Renal pelvis (tissue), 4 donors: ENCODE results near the gene SHCBP1L. TPM values are rescaled to one million over a fixed set of nuclear protein-coding genes. Genes with fewer than 3 reads are reported as not detected.

Experiments used
- DNase-seq: peaks from one replicate; pipeline ENCODE4 v3.0.0-alpha.2; 2013
- polyA plus RNA-seq, 3 donors: library from polyadenylated mRNA; unstranded; fragments of 120-200 nt; gene quantifications; one replicate each; pipeline ENCODE4 v1.2.1, GENCODE V29; 2013; ENCODE audit not compliant: insufficient read length in 3 of 3

Gene SHCBP1L
- polyA plus RNA-seq, 3 donors, result 0.31 to 0.43 (median 0.31) TPM

- no peak for DNase-seq
Measured at GRCh38 chr1:182897696-182898095, 55.3 kb downstream of the SHCBP1L start.

DNA sequence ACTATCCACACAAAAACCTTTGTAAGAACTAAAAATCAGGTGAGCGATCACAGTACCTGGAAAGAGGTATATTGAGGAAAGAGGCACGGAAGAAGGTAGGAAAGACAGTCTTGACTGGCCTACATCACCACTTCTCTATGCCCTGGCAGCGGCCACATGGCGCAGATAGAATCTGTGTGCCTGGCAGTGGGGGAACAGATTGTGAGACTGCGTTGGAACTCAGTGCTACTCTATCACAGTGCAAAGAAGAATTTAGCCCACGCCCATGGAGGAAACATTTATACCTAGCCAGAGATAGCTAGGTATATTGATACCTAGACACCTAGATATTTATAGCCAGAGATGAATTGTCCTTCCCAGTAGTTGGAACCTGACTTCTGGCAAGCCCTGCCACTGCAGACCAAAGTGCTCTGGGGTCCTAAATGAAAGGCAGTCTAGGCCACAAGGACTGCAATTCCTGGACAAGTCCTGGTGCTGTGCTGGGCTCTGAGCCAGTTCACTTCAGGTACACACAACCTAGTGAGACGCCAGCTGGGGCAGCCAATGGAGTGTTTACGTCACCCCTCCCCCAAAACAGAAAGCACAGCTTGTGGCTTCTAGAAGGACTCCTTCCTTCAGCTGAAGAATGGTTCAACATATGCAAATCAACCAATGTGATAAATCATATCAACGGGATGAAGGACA lies 61.9 kb downstream of the SHCBP1L start:
- no peak for DNase-seq

DNA sequence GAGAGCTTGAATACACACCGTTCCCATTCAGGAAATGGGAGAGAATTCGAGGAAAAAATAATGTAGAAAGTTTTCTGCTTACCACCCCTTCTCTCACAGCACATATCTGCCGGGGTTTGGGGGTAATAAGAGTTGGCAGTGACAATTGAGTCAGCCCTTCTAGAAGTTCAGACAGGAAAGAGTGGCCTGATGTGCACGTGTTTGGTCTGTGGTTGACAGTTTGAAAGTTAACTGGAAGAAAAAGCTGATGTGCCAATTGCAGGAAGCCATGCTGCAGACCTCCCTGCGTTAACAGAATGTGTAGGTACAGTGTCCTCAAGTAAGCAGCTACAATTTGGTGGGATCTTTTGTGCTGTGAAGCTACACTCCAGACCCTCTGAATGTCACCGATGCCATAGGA lies 63.0 kb downstream of the SHCBP1L start:
- DNase-seq, result no peak

DNA sequence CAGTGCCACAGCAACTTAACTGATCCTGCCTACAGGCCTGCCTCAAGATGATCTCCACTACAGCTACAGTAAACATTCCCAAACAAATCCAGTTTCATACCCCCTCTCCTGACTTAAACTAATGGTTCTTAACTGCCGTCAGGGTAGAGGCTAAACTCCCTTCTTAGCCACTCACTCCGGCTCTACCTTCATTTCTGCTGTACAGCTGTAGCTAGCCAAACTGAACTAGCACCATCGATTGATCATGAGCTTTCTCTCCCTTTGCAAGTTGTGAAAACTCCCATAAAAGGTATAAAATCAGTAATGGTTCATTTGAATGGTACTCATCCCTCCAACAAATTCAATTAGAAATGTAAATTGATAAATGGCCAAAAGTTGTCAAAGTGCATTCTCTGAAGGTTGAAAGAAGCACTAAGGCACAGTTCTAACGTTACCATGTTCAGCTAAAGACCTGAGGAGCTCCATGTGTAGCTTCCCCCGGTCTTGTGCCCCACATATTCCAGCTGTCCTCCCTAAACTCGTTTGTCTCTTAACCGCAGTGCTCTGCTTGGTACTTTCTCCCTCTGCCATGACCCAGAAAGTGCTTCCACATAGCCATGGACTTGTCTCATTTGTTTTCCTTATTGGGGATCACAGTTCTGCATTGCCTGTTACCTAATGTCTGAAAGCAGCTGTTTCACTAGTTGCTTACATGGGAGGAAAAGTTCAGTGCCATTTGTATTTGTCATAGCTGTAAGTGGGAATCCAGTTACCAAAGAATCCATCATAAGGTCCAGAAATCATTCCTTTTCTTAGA lies 64.0 kb downstream of the SHCBP1L start:
- DNase-seq, result no peak

DNA sequence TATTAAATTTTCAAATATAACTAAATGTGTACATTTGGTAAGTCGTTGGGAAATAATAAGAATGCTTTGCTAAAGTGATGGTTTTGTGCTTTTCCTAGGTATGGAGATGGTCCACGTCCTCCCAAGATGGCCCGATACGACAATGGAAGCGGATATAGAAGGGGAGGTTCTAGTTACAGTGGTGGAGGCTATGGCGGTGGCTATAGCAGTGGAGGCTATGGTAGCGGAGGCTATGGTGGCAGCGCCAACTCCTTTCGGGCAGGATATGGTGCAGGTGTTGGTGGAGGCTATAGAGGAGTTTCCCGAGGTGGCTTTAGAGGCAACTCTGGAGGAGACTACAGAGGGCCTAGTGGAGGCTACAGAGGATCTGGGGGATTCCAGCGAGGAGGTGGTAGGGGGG lies 66.0 kb downstream of the SHCBP1L start:
- DNase-seq, result no peak

DNA sequence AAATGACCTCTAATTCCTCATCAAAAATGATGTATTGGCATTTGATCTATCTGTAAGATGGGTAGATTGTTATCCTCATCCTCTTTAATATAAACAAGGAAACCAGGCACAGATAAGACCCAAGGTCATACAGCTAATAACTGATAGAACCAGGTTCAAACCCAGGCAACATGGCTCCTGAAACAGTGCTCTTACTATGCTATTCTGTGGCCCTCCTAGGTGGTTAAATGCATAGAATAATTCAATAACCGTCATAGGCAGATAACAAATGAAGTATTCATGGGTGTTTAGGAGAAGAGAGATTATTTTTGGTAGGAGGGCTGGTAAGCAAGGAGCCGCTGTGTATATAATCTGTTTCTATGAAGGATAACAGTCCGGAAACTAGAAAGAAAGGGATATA lies 67.4 kb downstream of the SHCBP1L start:
- DNase-seq, result no peak

DNA sequence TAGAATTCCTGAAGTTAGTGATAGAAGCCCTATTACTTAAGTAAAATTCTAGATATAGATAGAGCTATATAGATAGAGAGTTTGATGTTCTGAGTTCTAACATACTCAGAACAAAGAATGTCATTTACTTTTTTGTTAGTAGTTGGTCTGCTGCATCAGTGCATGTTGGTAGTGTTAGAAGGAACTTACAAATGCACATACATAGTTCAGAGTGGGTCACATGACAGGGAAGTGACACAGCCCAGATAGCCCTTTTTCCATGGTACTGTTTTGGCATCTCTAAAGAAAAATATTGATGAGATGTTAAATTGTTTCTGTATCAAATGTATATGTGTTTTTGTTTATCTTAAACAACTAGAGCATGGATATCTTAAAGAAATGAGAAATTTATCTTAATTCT lies 68.1 kb downstream of the SHCBP1L start:
- no peak for DNase-seq

DNA sequence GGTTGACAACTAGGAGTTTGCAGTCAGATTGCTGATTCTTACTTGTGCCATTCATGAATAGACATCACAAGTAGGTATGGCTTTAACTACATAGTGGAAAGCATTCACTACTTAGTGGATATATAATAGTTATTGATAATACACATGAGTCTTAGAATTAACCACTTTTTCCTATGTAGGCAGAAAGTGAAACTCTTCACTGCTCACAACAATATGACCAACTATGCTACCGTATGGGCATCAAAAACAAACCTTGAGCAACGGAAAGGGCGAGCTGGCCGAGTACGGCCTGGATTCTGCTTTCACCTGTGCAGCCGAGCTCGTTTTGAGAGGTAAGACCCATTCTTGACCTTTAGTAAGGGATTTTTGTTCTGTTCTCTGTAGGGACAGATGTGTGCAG lies 75.1 kb downstream of the SHCBP1L start:
- no peak for DNase-seq

DNA sequence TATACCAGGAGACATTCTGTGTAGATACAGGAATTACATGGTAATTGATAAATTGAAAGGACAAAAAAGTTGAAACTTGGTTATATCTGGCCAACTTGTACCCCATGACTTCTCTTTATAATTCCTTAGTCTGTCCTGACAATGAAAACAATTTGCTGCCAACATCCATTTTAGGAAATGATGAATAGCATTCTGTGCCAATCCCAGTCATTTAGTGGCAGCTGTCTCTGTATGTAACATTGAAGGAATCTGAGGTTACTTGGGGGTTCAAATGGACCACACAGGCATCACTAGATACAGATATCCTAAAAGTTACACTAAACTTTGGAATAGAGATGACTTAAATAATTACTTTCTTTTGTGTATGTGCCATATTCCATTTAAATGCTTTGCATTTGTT lies 75.6 kb downstream of the SHCBP1L start:
- DNase-seq, result no peak

DNA sequence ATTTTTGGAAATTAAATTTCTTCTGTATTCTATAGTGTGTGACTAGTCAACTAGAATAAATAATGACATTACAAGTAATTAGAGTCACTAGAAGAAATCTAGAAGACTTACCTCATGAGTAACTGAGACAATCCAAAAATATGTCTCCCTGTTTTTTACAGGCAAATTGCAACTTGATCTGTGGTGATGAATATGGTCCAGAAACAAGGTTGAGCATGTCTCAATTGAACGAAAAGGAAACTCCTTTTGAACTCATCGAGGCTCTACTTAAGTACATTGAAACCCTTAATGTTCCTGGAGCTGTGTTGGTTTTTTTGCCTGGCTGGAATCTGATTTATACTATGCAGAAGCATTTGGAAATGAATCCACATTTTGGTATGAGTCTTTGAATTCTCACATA lies 77.1 kb downstream of the SHCBP1L start:
- no peak for DNase-seq

DNA sequence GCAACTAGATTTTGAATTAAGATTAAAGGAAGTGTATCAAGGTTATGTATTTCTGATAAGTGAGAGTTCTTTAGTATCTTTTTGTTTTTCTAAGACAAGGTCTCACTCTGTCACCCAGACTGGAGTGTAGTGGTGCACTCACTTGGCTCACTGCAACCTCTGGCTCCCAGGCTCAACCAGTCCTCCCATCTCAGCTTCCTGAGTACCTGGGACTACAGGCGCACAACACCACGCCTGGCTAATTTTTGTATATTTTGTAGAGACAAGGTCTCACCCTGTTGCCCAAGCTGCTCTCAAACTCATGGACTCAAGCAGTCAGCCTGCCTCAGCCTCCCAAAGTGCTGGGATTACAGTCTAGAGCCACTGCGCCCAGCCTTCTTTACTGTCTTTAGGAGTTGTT lies 80.1 kb downstream of the SHCBP1L start:
- no peak for DNase-seq

GRCh38 chr1:182869241-182869666 lies 83.7 kb downstream of the SHCBP1L start:
- DNase-seq, result no peak

- DNase-seq, result no peak
Measured at GRCh38 chr1:182867861-182868260, 85.1 kb downstream of the SHCBP1L start.

- DNase-seq, result no peak
Measured at GRCh38 chr1:182863940-182864339, 89.0 kb downstream of the SHCBP1L start.

DNA sequence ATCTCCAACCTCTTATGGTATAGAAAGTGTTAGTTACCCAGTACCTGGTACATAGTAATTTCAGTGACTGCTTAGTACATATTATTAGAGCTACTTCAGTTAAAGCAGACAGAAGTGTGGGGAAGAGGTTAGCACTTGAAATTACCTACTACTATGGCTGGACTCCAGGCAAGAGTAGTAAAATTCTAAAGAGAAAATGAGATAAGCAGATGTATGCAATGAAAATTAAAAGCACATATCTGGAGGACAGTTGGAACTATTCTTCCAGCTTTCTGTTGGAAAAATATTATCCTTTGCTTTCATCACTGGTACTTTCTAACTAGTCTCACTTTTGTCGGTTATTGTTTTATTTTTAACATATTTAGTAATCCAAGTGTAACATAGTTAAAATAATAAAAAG lies 90.1 kb downstream of the SHCBP1L start:
- no peak for DNase-seq

- no peak for DNase-seq
Measured at GRCh38 chr1:182861994-182862393, 91.0 kb downstream of the SHCBP1L start.

DNA sequence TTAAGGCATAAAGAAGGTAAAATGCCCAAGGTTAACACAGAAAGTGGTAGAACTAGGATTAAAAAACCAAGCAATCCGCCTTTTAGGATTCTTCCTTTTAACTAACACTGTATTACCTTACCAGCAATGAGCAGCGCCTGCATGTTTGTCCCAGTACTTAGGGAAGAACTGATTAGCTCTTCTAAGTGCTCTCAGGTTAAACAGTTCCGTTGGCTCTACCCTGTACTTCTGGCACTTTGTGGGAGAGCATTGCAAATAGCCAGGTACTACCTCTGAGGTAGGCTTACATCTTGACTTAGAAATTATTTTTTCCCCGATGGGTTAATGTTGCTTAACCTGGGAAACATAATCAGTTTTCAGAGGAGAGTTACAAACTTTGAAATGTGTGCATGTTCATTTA lies 92.3 kb downstream of the SHCBP1L start:
- no peak for DNase-seq

DNA sequence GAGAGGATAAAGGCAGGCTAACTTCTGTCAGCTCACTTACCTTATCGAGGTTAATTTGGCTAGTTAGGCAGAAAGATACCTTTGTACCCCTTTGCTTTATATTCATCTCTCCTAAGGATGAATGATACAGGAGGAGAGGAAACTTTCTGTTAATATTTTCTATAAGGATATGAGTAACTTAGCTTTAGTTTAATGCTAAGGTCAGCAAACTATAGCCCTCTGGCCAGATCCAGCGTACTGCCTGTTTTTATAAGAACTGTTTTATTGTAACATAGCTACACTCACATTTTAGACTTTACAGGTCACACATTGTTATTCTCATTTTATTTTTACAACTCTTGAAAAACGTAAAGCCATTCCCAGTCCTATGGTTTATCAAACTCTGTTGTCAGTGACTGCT lies 95.8 kb downstream of the SHCBP1L start:
- DNase-seq, result no peak

DNA sequence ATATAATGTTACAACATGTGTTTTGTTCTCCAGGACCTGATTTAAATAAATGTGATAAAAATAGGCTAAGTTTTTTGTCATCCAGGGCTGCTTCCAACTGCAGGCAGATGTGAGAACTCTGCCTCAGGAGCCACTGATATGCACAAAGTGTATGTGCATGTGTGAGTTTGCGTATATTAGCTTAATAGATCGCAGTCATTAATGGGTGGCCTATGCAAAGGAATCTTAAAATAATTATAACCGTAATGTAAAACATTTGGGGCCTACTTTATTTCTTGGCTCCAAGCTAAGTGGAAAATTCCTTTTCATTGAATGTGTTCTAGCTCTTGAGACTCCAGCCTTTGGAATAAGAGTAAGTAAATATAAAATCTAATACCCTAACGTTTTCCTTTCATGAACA lies 97.1 kb downstream of the SHCBP1L start:
- DNase-seq, result no peak

GRCh38 chr1:182851825-182852224 lies 101.1 kb downstream of the SHCBP1L start:
- no peak for DNase-seq

DNA sequence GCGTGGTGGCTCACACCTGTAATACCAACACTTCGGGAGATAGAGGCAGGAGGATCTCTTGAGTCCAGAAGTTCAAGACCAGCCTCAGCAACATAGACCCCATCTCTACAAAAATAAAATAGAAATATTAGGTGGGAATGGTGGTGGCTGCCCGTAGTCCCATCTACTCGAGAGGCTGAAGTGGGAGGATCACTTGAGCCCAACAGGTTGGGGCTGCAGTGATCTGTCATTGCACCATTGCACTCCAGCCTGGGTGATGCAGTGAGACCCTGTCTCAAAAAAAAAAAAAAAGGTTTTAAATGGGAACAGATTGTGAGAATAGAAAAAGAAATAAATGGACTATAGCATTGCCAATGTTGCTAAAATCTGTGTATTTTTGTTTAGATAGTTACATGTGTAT lies 102.6 kb downstream of the SHCBP1L start:
- DNase-seq, result no peak
